ENCODE results near the gene CBX2.
"Not testable (repeated sequence)": the region's sequence is repeated elsewhere in the genome, so short reads cannot be mapped to it uniquely, and the experiment has no call there.

Gene CBX2

DNA sequence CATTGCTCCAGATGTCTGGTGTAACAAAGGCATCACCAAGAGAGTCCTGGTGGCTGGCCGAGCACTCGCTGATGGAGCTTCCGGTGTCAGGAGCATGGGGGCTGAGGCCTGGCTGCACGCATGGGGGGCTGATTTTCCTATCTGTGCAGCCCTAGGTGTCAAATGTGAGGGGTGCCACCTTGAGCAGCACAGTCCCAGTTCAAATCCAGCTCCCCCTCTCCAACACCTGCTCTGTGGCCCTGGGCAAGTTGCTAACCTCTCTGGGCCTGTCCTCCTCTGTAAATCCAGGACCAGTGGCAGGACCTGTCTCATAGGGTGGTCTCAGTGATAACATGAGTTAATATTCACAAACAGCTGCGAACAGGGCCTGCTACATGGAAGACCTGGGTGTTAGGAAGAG is 34.3 kb upstream of the CBX2 start:
- DNase-seq = no peak

- DNase-seq = no peak
Observed at GRCh38 chr17:79745641-79746105, 32.3 kb upstream of the CBX2 start.

DNA sequence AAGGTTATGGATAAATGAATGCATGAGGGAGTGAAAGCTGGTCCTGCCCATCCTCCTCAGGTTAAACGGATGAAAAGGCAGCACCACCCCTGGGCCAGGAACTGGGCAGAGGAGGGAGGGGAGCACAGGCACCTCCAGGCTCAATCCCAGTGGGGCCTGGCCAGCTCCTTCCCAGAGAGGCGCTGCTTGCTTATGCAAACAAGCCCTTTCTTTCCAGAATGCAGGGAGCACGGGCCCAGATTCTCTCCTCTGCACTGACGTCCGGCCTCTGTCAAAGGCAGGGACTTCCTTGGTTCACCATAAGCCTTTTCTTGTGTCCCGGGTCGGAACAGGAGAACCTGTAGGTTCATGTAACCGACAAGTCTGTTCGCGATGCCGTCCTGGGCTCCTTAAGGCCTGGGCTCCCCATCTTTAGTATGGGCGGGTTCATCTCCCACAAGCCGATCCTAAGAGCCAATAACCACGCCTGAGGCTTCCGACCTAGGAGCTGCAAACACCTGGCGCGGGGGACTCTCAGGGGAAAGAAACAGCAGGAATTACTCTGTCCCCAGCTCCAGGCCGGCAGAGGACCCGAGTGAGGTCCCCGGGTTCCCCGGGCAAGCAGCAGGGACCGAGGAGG is 30.9 kb upstream of the CBX2 start:
- DNase-seq = no peak

DNA sequence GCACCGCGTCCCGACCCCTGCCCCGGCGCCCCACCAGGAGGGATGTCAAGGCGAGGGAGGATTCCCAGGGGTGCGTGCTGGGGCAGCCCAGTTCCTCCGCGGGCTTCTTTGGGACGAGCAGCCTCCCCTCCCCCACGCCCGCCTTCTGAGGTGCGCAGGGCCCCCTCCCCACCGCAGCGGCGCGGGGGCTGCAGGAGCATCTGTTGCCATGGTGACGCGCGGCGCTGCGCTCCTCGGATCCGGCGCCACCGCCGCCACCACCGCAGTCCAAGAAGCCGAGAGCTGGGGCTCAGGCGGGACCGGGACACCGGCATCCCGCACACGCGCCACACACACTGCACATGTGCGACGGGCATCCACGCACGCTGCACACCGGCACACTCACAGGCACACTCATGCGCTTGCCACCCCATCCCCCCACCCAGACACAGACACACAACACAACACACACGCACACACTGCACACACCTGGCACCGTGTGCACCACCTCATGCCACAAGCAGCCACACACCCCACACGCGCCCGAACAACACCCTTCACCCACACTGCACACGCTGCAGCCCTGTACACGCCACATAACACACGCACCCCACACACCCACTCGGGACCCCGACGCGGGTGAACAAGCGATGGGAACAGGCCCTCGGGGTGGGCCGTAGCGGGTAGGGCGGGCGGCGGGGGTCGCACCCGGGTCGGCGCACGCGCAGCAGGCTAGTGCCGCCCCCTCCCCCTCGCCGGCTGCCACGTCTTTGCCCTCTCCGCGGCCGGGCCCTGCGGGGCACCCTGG is 30.2 kb upstream of the CBX2 start:
- DNase-seq = peak; percentile 31

DNA sequence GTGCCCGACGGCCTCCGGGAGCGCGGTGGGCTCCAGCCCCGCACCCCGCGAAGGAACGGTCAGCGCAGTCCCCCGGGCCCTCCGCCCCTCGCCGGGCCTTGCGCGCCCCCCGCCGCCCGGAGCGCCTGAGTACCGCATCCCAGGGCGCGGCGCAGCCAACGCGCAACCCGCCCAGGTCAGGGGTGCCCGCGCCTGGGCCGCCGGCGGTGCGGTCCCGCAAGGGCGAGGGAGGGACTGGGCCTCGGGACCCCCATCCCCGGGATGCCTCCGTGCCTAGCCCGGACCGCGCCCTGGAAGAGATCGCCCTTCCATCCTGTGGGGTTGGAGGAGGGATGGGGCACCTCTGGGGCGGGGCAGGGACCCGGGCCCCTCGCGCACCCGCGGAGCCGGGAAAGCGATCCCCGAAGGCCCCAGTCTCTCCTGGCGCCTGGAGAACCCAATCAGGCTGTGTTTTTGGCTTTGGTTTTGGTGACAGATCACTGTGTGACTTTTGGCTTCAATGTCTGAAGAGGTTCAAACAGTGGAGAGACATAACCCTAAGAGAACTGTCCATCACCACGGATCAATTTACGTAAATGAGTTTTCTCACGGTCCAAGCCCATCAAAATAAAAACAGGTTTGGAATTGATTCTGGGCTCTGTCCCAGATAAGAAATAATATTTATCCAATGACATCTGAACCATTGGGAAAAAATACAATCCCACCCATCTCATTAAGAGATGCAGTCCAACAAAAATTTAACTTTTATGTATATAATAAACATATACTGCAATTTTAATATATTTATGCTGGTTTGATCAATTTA is 29.5 kb upstream of the CBX2 start:
- DNase-seq = no peak

DNA sequence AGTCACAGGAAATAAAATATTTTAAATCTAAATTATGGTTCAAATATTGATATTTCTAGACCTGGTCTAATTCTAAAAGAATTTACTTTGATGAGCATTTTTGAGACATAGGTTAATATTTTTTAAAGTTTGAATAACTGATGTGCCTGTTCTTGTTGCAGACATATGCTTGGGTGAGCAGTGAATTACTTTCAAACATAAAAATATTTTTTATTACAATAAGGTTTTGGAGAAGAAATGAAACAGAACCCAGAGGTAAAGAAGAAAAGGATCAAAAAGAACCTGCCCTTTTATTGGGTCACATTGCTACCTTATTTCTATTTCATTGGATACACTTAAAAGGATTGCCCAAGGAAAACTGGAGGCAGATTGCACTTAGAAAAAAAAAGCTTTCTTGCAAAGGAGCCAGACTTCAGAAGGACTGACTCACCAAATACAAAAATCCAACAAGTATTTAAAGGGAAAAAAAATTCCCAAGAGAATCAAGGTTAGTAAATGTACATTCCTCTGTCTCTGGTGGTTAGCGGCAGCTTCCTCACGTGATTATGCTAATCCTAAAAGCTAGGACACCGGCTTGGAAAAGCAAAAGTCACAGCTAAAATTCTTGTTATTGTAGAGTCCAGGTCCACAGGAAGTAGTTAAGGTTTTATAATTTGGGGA is 28.7 kb upstream of the CBX2 start:
- DNase-seq = no peak

DNA sequence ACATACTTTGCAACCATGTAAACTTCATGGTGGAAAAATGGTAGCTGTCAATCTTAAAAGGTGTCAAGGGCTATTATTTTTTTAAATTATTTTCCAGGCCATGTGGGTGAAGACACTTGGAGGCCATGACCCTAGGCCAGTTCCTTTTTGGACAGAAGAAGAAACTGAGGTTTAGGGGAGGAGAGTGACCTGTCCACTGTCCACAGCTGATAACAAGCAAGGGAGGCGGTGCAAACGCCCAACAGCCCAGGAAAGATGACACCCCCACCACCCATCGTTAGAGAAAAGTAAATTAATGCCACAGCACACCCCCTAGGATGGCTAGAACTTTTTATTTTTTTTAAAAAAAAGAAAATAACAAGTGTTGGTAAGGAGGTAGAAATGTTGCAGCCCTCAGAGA is 28.0 kb upstream of the CBX2 start:
- no peak for DNase-seq

- DNase-seq = no peak
Observed at GRCh38 chr17:79750650-79751545, 27.1 kb upstream of the CBX2 start.

DNA sequence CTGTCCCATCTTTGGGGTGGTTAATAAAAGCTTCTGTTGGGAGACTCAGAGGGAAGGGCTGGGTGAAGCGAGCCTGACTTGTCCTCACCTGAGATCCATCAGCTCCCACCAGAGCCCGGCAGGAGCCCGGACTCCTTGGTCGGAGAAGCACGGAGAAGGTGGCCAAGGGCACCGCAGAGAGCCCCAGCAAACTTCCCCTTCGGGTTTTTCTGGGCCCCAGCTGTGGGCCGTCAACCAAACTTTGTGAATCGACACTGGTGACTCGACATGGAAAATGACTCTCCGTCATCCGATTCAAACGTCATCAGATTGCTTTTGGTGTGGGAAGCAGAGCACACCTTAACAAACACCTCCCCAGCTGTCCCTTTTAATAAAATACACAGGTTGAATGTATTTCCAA is 25.8 kb upstream of the CBX2 start:
- DNase-seq = peak; percentile 49

DNA sequence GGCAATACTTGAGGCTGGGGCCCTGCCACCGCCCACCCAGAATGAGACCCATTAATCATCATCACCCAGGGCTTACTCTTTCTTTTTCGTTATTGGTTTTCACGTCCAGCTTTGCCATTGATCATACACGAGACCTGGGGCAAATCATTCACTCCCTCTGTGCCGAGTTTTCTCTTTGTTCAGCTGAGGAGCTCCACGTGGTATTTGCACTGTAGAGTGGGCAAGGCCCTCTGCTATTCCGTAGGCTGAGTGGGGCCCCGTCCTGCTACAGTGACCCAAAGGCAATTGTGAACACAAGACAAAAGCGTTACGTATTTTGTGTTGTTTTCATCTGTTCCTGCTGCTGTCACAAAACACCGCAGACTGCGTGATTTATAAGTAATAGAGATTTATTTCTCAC is 23.6 kb upstream of the CBX2 start:
- no peak for DNase-seq

- not testable (repeated sequence) for DNase-seq
Observed at GRCh38 chr17:79754903-79755302, 23.0 kb upstream of the CBX2 start.

DNA sequence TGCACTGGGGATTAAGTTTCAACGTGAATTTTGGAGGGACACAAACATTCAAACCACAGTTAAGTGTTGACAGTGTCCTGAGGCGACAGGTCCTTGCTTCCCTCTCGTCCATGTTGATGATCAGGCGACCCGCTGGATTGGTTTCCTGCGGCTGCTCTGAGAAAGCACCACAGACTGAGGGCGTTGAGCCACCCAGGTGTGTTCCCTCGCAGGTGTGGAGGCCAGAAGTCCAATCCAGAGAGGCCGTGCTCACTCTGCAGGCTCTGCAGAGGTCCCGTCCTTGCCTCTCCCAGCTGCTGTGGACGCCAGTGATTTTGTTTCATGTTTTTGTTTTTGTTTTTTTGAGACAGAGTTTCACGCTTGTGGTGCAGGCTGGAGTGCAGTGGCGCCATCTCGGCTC is 22.4 kb upstream of the CBX2 start:
- no peak for DNase-seq

DNA sequence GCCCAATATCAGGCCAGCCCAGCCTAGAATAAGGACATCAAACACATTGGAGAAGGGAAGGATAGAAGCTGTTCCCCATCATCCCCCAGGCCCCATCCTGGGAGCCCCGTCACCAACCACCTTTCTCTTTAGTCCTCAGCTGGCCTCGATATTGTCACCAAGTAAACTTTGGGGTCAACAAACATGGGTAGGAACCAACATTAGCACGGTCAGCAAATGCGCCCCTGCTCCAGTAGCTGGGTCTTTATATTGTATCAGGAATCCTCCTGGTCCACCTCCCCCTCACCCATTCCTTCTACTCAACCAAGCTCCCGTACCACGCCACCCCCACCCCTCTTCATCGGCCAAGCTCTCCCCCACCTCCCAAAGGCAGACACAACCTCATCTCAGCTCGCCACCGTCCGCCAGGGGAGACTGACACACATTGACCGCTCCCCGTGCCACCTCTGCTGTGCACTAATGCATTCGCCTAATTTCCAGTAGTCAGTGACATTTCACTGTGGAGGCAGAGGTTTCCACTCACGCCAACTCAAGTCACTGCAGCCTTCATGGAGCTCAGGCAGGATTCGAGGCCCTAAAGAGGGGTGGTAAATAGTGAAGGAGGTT is 20.7 kb upstream of the CBX2 start:
- DNase-seq = no peak

GRCh38 chr17:79758271-79758670 is 19.7 kb upstream of the CBX2 start:
- DNase-seq = no peak

DNA sequence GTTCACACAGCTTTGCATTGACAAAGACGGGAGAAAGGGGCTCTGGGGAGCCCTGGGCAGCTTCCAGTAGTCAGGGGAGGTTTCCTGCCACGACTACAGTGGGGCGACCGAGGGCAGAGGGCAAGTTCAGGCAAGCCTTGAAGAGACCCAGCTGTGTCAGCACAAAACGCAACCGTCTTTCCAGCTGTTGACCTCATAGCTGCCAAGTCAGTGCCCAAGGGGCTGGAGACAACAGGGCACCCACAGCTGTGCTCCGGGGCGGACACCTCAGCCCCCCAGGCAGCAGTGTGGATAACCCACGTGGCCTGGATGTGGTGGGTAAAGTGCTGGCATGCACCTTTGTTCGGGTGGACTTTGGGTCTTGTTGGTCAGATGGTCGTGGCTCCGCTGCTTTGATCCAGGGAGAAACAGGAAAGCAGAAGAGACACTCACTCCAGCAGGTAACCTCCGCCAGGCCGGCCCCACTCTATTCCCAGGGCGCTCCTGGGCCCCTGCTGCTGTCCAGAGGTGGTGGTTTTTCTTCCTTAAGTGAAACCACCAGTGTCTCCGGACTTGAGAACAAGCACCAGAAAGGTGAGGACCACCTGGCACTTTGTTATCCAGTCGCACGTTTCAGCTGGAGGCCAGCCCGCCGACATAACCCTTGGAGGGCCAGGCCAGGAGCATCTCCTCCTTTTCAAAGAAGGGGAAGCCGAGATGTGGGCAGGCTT is 17.6 kb upstream of the CBX2 start:
- no peak for DNase-seq

DNA sequence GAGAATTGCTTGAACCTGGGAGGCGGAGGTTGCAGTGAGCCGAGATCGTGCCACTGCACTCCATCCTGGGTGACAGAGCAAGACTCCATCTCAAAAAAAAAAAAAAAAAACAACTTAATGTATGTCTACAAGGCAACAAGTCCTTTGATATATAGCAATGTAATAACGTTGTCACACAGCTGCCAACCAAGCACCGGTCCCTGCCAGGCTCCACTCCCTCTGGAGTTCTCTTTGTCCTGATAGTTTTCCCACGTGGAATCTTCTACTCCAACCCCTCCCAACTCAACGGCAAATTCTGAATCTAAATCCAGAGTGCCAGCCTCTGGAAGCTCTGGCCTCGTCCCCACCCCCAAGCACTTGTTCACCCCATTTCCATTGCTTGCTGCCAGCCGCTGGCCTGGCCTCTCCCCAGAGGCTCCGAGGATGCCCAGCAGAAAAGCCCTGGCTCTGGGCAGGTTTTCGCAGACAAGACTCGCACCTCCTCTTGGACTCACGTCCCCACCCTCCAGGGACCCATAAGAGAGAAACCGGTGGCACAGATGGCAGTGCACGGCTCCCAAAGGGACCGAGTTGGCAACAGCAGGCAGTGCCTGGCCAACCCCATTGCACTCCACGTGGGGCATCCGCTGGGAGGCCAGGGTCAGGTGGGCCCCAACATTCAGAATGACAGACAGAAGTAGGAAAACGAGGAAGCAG is 15.9 kb upstream of the CBX2 start:
- no peak for DNase-seq

DNA sequence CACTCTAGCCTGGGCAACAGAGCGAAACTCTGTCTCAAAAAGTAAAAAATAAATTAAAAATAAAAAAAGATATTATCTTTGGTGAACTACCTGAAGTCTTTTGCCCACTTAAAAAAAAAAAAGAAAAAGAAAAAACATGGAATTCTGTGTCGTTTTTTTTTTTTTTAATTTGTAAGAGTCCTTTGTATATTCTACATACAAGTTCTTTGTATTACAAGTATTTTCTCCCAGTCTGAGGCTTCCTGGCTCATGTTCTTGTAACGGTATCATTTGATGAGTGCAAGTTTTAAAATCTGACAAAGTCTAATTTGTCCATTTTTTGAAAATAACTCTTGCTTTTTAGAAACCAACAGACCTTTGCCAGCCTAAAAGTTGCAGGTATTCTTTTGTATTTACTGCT is 12.2 kb upstream of the CBX2 start:
- DNase-seq = no peak

DNA sequence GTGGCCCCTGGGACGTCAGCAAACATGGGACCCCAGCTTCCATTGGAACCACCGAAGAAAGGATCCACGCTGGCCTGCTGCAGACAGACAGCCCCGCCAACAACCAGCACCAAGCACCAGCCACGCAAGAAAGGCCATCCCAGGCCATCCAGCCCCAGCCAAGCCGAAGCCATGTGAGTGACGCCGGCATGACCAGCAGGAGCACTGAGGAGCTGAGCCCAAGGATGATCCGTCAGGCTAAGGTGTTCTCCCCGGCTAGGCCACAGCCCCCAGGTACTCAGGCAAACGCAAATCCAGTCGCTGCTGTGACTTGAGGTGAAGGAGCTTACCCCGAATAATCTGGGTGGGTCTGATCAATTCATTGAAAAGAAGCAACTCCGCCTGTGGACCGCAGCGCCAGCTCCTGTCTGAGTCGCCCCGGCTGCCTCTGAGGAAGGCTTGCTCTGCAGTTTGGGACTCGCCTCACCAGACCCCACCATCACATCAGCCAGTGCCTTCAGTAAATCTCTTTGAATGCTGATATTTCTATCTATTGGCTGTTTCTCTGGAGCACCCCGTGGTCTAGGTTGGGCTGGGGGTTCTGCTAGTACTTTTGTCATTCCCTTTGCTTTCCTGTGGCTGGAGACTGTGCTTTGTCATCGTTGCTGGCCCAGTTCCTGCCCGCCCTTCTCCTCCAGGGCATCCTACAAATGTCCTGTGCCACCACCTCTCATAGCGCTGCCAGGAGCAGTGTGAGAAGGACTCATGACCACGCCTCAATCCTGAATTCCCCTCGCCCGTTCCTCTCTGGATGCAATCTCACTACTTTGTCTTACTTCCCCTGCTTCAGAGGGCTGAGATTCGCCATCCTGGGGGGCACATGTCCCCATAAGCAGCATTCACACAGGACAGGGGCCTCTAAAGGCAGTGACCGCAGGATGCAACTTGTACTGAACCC is 8.1 kb upstream of the CBX2 start:
- no peak for DNase-seq

GRCh38 chr17:79771276-79771675 is 6.7 kb upstream of the CBX2 start:
- DNase-seq = no peak

All from stimulated activated CD4-positive, alpha-beta T cell treated with anti-CD3 and anti-CD28 coated beads, Interleukin-15, amount 100 ng/mL, for 24 hours (primary cell).